Motor neuron (in vitro differentiated cells): ENCODE data around the gene GPER1. TPM values are rescaled to one million over a fixed set of nuclear protein-coding genes. Genes with fewer than 3 reads are reported as not detected.

ENCODE experiments used
- ATAC-seq, 8 experiments: fragments of 200-7000 bp; cut with Tn5 transposase; replicated peaks in 6 of 8; 2 replicates each; pipeline ENCODE4 v1.8.0; 2021; ENCODE audit warnings: mild to moderate bottlenecking in 8 of 8, moderate library complexity in 8 of 8
- H3K27ac ChIP-seq, 2 donors: fragments of 250-450 bp; sonication (Bioruptor Pico); 2 replicates each; pipeline ENCODE4 v1.9.0; 2021; ENCODE audit warnings: antibody characterized with exemption in 2 of 2, mild to moderate bottlenecking in 2 of 2, moderate library complexity in 1 of 2
- H3K4me1 ChIP-seq, 2 donors: fragments of 250-450 bp; sonication (Bioruptor Pico); replicated peaks in 1 of 2; 2 replicates each; pipeline ENCODE4 v1.6.1; 2021; ENCODE audit warnings: antibody characterized with exemption in 2 of 2, mild to moderate bottlenecking in 2 of 2, moderate library complexity in 1 of 2
- H3K4me3 ChIP-seq, 5 donors: fragments of 250-450 bp; sonication (Bioruptor Pico); 2 replicates each; pipeline ENCODE4 v1.9.0; 2021; ENCODE audit warnings: antibody characterized with exemption in 5 of 5, mild to moderate bottlenecking in 5 of 5, moderate library complexity in 4 of 5
- WGBS, 10 experiments: fragments of 450-650 bp; shearing (Covaris generic); methylation state at CpG; one replicate each; pipeline ENCODE4 v1.0.0; 2022; 5-methylcytosine and 5-hydroxymethylcytosine counted together
- in situ Hi-C, 9 experiments: fragments of 400-800 bp; cut with MboI; loops; one replicate each; pipeline ENCODE4 v1.15.0; 2021; ENCODE audit warnings: low sequenced_read_pairs in 9 of 9, low pct_unique_long_range_greater_than_20kb in 2 of 9; ENCODE audit not compliant: unreplicated experiment in 9 of 9
- total RNA-seq, 8 experiments: library from RNA; unstranded; fragments of 300-600 nt; gene quantifications; 2 replicates each; pipeline versions ENCODE4 v1.2.3 to v1.2.4, GENCODE V29; 2022

Gene GPER1
- total RNA-seq, 8 experiments from 2014 or later: 0.43 to 3.6 (median 1.1) TPM

- H3K27ac ChIP-seq: no peak overlapping the region
- no peak overlapping the region for H3K4me3 ChIP-seq
- H3K4me1 ChIP-seq: peaks cover 24 to 46% of the 10 kb centered on the region in 2 donors
- ATAC-seq: no peak
- 60 to 100% (median 93%) methylated on average over 1 to 9 of the region's 27 CpGs; no CpG with 5 or more reads in 6 of the 10 experiments for WGBS, 10 experiments
- in situ Hi-C loops: no loop called here
Observed at GRCh38 chr7:1056785-1057410, 31.0 kb upstream of the GPER1 start.

- H3K4me1 ChIP-seq: peaks cover 24 to 42% of the 10 kb centered on the region in 2 donors
- in situ Hi-C loops: no loop called here
- 90 to 97% (median 94%) methylated on average over 2 to 17 of the region's 62 CpGs; no CpG with 5 or more reads in 4 of the 10 experiments for WGBS, 10 experiments
- no peak overlapping the region for H3K27ac ChIP-seq
- no peak overlapping the region for H3K4me3 ChIP-seq
- no peak for ATAC-seq
Observed at GRCh38 chr7:1057416-1058291, 30.3 kb upstream of the GPER1 start.

DNA sequence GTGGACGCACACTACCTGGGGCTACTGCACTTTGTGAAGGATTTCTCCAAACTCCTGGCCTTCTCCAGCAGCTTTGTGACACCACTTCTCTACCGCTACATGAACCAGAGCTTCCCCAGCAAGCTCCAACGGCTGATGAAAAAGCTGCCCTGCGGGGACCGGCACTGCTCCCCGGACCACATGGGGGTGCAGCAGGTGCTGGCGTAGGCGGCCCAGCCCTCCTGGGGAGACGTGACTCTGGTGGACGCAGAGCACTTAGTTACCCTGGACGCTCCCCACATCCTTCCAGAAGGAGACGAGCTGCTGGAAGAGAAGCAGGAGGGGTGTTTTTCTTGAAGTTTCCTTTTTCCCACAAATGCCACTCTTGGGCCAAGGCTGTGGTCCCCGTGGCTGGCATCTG is 29.6 kb upstream of the GPER1 start:
- peak overlapping the region in 1 of 2 donors; percentile 84 for H3K27ac ChIP-seq
- peaks cover 24 to 42% of the 10 kb centered on the region in 2 donors for H3K4me1 ChIP-seq
- ATAC-seq: no peak
- WGBS, 10 experiments: 79 to 100% (median 90%) methylated on average over 1 to 6 of the region's 13 CpGs; no CpG with 5 or more reads in 5 of the 10 experiments
- no peak overlapping the region for H3K4me3 ChIP-seq
- in situ Hi-C loops: no loop called here

GRCh38 chr7:1058821-1059199 is 29.1 kb upstream of the GPER1 start:
- in situ Hi-C loops: no loop called here
- peak in 2 of 8 experiments; percentile 14 to 28 for ATAC-seq
- WGBS, 10 experiments: 5 to 100% (median 82%) methylated on average over 1 to 10 of the region's 10 CpGs; no CpG with 5 or more reads in 4 of the 10 experiments
- Histone ChIP-seq H3K4me3 (no peak overlapping the region), H3K4me1 (peaks cover 24 to 42% of the 10 kb centered on the region in 2 donors), H3K27ac (peak overlapping the region in 1 of 2 donors; percentile 84)

- peak overlapping the region in 1 of 2 donors; percentile 84 for H3K27ac ChIP-seq
- 0 to 30% (median 0%) methylated on average over 1 to 2 of the region's 55 CpGs; no CpG with 5 or more reads in 7 of the 10 experiments for WGBS, 10 experiments
Observed at GRCh38 chr7:1059200-1060091, 28.5 kb upstream of the GPER1 start.

DNA sequence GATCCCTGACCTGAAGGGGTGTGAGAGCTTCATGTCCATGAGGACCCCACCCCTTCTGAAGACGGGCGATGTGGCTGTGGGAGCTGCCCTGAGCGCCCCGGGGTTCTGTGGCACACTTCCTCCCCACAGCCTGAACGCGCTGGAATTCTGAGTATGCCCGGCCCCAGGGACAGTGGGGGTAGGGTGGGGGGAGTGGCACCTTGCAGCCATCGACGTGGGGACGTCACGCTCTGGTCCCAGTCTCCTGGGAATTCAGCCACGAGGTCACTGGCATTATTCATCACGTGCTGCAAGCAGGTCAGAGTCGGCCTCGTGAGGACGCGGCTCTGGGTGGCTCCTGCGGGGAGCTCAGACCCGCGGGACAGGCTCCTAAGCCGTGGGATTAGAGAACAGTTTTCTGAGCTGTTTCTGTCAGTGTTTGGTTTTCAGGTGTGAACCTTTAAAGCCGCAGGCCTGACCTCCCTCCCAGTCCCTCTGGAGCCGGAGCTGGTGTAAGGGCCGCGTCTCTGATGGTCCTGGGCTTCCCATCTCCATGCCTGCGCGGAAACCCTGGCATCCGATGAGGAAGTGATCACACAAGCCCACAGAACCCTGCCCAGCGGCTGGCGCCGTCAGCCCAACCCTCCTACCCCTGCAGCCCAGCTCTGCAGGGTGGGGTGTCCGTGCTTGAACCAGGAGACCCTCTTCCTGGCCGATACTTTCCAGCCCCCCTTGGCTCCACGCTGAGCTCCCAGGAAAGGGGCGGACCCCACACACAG is 27.4 kb upstream of the GPER1 start:
- in situ Hi-C loops: loop anchor here in 1 of 9 experiments (10.0 kb wide), 1 partner anchor 66 kb away; no protein-coding TSS in a partner anchor
- 82% methylated on average over 9 of the region's 35 CpGs; no CpG with 5 or more reads in 9 of the 10 experiments for WGBS, 10 experiments
- peaks cover 11 to 34% of the 10 kb centered on the region in 2 donors for H3K4me1 ChIP-seq
- peak overlapping the region in 1 of 2 donors; percentile 84 for H3K27ac ChIP-seq
- H3K4me3 ChIP-seq: no peak overlapping the region
- ATAC-seq: peak in 5 of 8 experiments; percentile 48 to 60 (median 55)

More at GRCh38 chr7:1059200-1060091, 28.5 kb upstream of the GPER1 start:
- Histone ChIP-seq H3K4me3 (peak overlapping the region in 1 of 5 donors; percentile 8), H3K4me1 (peaks cover 20 to 41% of the 10 kb centered on the region in 2 donors)
- in situ Hi-C loops: loop anchor here in 1 of 9 experiments (10.0 kb wide), 1 partner anchor 65 kb away; no protein-coding TSS in a partner anchor
- peak; percentile 47 to 92 (median 74) for ATAC-seq

- Histone ChIP-seq H3K4me1 (peaks cover 8 to 29% of the 10 kb centered on the region in 2 donors), H3K27ac (no peak overlapping the region), H3K4me3 (no peak overlapping the region)
- 90 to 100% methylated on average over 2 of the region's 9 CpGs; no CpG with 5 or more reads in 8 of the 10 experiments for WGBS, 10 experiments
- no peak for ATAC-seq
- in situ Hi-C loops: loop anchor here in 1 of 9 experiments (10.0 kb wide), 1 partner anchor 66 kb away; no protein-coding TSS in a partner anchor
Observed at GRCh38 chr7:1061180-1061579, 26.7 kb upstream of the GPER1 start.

GRCh38 chr7:1062296-1063294 is 25.3 kb upstream of the GPER1 start:
- Histone ChIP-seq H3K4me3 (no peak overlapping the region), H3K27ac (no peak overlapping the region), H3K4me1 (peaks cover 8 to 25% of the 10 kb centered on the region in 2 donors)
- 78 to 100% (median 95%) methylated on average over 1 to 15 of the region's 33 CpGs; no CpG with 5 or more reads in 2 of the 10 experiments for WGBS, 10 experiments
- ATAC-seq: no peak
- in situ Hi-C loops: loop anchor here in 1 of 9 experiments (10.0 kb wide), 1 partner anchor 68 kb away; no protein-coding TSS in a partner anchor

- in situ Hi-C loops: loop anchor here in 1 of 9 experiments (10.0 kb wide), 1 partner anchor 69 kb away; no protein-coding TSS in a partner anchor
- peaks cover 8 to 25% of the 10 kb centered on the region in 2 donors for H3K4me1 ChIP-seq
- ATAC-seq: no peak
- no peak overlapping the region for H3K4me3 ChIP-seq
- WGBS, 10 experiments: 94 to 100% (median 100%) methylated on average over 2 to 9 of the region's 21 CpGs; no CpG with 5 or more reads in 5 of the 10 experiments
- no peak overlapping the region for H3K27ac ChIP-seq
Observed at GRCh38 chr7:1063361-1063760, 24.6 kb upstream of the GPER1 start.

- in situ Hi-C loops: loop anchor here in 1 of 9 experiments (10.0 kb wide), 1 partner anchor 70 kb away; no protein-coding TSS in a partner anchor
- H3K4me3 ChIP-seq: no peak overlapping the region
- H3K27ac ChIP-seq: no peak overlapping the region
- no peak for ATAC-seq
- 70 to 100% (median 87%) methylated on average over 2 to 9 of the region's 13 CpGs; no CpG with 5 or more reads in 7 of the 10 experiments for WGBS, 10 experiments
- peaks cover 8 to 18% of the 10 kb centered on the region in 2 donors for H3K4me1 ChIP-seq
Observed at GRCh38 chr7:1064581-1064980, 23.3 kb upstream of the GPER1 start.
